GF-D8 (cell line): ENCODE results near the gene ESPL1.
"Not testable (repeated sequence)": the region's sequence is repeated elsewhere in the genome, so short reads cannot be mapped to it uniquely, and the experiment has no call there.

Experiments used
- DNase-seq: peaks from one replicate; lab custom pipeline; 2025; lab: John Stamatoyannopoulos, UW

Gene ESPL1

DNA sequence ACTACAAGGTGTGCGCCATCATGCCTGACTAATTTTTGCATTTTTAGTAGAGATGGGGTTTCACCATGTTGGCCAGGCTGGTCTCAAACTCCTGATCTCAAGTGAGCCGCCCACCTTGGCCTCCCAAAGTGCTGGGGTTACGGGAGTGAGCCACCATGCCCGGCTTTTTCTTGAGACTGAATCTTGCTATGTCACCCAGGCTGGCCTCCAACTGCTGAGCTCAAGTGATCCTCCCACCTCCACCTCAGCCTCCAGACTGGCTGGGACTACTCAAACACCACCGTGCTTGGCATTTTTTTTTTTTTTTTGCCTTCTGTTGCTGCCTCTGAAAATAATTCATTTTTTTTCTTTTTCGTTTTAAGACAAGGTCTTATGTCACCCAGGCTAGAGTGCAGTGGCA is 8.2 kb upstream of the ESPL1 start:
- DNase-seq, result no peak

DNA sequence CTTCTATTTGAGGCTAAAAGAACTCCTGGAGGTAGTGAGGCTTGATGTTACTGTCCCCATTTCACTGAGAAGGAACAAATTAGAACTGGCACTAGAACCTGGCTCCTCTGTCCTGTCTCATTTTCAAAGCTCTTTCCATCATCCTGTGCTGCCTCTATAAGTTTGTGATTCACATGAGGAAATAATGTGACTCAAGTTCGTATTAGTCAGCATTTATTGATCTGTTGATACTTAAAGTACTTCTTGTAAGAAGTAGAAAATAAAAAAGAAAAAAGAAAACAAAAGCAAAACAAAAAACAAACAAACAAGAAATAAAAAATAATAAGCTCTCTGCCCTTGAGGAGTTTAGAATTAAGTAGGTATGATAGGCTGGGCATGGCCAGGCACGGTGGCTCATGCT is 2.3 kb upstream of the ESPL1 start:
- no peak for DNase-seq

DNA sequence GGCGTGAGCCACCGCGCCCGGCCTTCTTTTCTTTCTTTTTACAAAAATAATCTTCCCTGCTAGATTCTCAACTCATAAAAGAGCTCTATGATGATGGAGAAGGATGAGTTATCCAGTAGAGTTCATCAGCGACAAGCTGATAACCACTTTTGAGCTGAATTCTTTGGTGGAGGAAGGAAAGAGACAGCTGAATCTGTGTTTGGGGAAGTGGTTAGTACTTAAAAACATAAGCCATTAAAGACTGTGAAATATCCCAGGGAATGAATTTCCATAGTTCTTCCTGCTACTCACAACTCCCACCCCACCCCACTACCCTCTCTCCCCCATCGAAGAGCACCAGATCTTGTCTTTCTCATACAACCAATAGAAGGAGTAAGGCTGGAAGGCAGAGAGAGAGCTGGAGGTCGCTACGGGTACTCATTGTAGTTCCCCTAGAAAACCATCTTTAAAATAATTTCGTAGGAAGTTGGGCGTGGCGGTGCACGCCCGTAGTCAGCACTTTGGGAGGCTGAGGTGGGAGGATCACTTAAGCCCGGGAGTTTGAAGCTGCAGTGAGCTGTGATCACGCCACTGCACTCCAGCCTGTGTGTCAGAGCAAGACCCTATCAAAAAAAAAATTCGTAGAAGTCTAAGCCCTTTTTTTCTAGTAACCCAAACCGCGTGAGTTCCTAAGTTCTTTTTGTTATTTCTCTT is 647 bp upstream of the ESPL1 start:
- no peak for DNase-seq

DNA sequence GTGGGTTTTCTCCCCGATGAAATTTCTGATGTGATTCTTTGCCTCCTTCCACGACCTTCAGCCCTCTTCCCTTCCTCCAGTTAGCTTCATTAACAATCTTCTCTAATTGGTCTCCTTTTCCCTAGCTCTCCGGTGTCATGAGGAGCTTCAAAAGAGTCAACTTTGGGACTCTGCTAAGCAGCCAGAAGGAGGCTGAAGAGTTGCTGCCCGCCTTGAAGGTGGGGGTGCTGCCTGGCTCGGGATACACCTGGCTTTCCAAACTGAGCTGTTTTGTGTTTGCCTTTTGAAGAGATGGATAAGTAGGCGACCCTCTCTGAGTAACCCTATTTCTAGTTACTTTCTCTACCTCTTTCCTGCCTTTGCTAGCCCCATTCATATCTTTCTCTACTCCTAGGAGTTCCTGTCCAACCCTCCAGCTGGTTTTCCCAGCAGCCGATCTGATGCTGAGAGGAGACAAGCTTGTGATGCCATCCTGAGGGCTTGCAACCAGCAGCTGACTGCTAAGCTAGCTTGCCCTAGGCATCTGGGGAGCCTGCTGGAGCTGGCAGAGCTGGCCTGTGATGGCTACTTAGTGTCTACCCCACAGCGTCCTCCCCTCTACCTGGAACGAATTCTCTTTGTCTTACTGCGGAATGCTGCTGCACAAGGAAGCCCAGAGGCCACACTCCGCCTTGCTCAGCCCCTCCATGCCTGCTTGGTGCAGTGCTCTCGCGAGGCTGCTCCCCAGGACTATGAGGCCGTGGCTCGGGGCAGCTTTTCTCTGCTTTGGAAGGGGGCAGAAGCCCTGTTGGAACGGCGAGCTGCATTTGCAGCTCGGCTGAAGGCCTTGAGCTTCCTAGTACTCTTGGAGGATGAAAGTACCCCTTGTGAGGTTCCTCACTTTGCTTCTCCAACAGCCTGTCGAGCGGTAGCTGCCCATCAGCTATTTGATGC is 797 bp downstream of the ESPL1 start:
- no peak for DNase-seq

DNA sequence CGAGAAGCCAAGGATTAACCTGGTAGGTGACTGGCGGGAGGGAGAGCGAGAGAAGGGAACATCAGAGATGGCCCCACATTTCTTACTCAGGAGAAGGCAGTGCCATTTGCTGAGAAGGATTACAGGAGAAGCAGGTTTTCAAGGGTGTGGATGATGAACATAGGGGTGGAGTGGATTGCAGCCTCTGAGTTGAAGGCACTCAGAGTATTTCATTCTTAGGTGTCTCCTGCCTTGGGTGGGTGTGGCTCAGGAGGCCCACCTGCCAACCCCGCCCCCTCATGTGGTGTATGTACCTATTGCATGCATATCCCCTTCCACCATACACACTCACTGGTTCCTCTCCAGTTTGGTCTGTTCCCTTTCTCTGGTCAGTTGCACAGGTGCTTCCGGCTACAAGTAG is 6.3 kb downstream of the ESPL1 start:
- DNase-seq, result no peak

DNA sequence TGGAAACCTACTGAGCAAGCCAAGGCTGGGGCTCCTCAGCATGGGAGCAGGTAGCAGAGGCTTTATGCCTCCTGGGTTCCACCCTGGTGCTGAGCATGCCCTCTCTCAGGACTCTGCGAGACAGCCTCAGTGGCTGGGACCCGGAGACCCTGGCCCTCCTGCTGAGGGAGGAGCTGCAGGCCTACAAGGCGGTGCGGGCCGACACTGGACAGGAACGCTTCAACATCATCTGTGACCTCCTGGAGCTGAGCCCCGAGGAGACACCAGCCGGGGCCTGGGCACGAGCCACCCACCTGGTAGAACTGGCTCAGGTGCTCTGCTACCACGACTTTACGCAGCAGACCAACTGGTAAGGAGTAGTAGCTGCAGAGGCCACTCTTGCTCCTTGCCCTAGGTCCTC is 8.4 kb downstream of the ESPL1 start:
- DNase-seq, result no peak

DNA sequence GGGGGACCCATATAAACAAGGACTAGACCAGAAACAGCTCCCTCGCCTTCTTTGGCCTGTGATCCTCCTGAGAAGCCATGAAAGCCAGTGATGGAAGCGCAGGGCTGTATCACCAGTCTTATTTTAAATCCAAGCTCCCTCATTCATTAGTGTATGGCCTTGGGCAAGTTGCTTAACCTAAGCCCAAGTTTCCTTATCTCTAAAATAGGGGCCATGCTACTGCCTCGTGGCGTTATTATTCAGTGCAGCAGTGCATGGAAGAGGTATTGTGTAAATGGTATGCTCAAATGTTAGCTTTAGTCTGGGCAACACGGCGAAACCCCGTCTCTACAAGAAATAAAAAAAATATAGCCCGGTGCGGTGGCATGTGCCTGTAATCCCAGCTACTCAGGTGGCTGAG is 9.9 kb downstream of the ESPL1 start:
- DNase-seq, result no peak

DNA sequence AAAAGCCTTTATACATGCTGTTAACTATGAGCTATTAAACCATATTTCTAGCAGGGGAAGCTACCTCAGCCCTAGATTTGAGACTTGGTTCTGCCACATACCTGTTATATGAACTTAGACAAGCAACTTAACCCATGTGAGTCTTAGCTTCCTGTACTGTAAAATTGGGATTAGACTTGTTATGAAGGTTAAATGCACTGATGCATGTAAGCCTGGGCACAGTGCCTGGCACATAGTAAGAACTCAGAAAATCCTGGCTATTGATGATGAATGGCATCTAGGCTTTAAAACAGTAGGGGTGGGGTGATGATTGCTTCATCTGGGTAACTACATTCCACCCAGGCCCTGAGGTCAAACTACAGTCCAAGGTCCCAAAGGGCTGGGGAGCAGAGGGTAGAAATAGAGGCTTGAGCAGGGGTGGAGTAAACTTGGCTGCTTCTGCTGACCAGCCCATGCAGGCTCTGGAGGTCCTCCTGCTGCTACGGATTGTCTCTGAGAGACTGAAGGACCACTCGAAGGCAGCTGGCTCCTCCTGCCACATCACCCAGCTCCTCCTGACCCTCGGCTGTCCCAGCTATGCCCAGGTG is 11.3 kb downstream of the ESPL1 start:
- DNase-seq, result no peak

DNA sequence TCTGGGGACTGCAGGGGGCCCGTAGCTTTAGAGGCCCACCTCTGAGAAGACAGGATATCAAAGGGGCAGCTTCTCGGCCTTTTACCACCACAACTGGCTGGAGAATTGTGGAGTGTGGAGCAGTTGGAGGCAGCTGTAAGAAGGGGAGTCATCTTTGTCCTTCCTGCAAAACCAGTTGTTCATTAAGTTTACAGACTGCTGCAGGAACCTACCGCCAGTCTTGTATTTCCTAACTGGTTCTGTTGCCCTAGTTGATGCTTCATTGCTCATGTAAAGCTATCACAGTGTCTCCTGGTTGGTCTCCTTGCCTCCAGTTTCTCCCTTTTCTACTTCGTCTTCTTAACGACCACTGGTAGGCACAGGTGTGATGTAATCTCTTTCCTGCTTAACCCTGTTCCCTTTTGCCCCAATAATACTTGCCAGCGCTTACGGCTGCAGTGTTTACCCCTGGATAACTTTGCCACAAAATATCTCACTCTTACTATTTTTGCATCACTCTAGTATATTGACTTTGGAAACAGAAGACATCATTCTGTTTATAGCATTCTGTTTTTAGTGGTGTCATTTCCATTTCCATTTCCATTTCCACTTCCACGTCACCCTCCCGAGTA is 11.9 kb downstream of the ESPL1 start:
- DNase-seq, result no peak

DNA sequence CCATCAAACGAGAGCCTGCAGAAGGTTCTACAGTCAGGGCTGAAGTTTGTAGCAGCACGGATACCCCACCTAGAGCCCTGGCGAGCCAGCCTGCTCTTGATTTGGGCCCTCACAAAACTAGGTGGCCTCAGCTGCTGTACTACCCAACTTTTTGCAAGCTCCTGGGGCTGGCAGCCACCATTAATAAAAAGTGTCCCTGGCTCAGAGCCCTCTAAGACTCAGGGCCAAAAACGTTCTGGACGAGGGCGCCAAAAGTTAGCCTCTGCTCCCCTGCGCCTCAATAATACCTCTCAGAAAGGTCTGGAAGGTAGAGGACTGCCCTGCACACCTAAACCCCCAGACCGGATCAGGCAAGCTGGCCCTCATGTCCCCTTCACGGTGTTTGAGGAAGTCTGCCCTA is 18.3 kb downstream of the ESPL1 start:
- DNase-seq, result no peak

DNA sequence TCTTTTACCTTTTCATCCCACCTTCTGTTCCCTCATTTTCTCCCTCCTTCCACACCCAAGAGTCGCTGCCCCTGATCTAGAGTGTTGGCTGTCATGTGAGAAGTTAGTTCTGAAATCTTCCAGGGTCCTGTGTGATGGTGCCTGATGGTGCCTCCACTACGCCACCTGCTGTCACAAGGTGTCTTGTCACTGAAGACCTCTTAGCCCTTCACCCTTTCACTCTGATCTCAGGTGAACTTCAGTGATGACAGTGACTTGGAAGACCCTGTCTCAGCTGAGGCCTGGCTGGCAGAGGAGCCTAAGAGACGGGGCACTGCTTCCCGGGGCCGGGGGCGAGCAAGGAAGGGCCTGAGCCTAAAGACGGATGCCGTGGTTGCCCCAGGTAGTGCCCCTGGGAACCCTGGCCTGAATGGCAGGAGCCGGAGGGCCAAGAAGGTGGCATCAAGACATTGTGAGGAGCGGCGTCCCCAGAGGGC is 19.7 kb downstream of the ESPL1 start:
- no peak for DNase-seq

DNA sequence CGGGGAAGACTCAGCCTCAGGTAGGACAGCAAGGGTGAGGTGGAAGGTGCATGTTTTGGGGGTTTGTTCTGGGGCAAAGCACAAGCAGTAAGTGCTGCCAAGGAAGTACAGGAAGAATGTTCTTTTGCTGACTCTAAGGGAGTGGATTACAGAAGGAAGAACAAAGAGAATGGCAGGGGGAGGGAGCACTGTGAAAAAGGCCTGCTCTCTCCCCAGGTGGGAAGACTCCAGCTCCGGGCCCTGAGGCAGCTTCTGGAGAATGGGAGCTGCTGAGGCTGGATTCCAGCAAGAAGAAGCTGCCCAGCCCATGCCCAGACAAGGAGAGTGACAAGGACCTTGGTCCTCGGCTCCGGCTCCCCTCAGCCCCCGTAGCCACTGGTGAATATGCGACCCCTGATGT is 20.2 kb downstream of the ESPL1 start:
- no peak for DNase-seq

DNA sequence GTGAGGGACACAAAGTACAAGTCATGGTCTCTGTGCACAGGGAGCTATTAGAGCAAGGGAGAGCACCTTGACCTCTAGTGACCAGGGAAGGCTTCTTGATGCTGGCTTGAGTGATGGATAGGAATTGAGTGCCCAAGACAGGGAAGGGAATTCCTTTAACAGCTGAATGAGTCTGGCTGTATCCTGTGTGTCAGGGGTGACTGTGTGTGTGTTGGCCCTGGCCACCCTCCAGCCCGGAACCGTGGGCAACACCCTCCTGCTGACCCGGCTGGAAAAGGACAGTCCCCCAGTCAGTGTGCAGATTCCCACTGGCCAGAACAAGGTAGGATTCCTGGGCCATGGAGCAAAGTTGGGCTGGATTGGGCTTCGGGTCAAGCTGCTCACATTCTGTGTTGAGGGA is 21.8 kb downstream of the ESPL1 start:
- no peak for DNase-seq

DNA sequence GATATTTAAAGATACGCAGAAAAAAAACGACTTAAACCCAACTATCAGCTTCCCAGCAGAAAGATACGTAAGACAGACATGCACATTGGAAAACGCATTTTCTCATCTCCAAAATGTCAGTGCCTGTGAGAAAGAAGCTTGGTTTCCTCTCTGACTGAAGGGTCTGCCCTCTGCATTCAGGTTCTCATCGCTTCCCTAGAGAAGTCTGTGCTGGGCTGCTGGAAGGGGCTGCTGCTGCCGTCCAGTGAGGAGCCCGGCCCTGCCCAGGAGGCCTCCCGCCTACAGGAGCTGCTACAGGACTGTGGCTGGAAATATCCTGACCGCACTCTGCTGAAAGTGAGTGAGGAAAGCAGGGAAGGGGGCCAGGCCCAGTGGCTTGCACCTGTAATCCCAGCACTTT is 22.6 kb downstream of the ESPL1 start:
- no peak for DNase-seq

DNA sequence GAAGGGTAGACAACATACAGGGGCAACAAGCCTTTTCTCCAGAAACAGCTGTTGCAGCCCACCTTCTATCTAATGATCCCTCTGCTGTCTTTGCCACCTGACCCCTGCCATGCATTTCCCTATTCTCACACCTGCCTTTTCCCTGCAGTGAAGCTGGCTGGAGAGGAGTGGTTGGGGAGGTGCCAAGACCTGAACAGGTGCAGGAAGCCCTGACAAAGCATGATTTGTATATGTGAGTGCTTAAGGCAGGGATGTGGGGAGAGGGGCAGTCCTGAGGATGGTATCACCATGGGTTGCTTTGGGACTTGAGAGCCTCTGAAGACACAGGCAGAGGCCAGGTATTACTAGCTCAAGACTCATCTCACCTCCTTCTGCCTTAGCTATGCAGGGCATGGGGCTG is 24.3 kb downstream of the ESPL1 start:
- DNase-seq, result no peak

DNA sequence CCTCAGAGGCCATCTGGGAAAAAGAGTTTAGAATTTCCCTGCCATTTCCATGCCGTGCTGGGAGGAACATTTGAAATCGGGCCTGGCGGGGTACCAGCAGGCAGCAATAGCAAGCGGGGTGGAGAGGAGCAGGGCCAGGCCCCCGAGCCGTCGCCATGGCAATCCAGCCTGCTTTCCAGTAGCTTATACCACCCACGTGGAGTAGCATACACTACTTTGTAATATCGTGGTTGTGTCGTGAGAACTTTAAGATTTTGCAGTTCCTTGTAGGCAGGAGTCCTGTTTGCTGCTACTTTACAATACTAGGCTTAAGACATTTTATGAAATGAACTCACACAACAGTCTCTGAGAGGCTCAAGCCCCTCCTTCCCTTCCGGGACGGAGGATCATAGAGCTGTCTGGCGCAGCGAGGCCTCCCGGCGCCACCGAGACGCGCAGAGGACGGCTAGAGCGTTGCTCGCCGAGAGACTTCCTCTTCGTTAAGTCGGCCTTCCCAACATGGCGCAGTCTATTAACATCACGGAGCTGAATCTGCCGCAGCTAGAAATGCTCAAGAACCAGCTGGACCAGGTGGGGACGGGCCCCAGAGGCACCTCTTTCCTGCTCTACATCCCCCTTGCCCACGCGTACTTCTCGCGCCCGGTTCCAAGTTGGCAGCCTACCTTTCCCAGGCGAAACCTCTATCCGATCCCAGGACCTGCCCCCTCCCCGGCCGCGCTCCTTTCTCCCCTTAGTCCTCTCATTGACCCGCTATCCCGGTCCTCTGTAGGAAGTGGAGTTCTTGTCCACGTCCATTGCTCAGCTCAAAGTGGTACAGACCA is 27.2 kb downstream of the ESPL1 start, which contains the start of gene PFDN5:
Gene PFDN5, plus strand, starts transcription at position 473 of the 821 bp plus-strand sequence. Its CDS starts 26 bp downstream, at position 499.
- DNase-seq, result peak; percentile 72

DNA sequence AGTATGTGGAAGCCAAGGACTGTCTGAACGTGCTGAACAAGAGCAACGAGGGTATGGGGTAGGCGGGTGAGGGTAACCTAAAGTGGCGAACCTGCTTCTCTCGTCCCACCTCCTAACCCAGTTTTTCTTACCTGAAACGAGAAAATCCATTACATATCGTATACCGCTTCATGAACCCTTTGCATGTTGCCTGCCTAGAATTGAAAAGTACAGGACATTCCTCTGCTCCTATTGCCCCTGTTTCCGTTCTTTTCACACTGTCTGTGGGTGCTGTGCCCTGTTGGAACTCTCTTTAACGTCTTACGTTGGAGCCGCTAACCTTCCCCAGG is 27.8 kb downstream of the ESPL1 start:
- no peak for DNase-seq

DNA sequence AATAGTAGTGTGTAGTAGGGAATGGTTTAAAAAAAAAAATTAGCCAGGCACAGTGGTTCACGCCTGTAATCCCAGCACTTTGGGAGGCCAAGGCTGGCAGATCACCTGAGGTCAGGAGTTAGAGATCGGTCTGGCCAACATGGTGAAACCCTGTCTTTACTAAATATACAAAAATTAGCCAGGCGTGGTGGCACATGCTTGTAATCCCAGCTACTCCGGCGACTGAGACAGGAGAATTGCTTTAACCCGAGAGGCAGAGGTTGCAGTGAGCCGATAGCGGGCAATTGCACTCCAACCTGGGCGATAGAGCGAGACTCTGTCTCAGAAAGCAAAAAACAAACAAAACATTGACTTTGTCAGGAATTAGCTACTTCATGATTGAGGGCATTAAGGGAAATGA is 29.0 kb downstream of the ESPL1 start:
- DNase-seq, result not testable (repeated sequence)

DNA sequence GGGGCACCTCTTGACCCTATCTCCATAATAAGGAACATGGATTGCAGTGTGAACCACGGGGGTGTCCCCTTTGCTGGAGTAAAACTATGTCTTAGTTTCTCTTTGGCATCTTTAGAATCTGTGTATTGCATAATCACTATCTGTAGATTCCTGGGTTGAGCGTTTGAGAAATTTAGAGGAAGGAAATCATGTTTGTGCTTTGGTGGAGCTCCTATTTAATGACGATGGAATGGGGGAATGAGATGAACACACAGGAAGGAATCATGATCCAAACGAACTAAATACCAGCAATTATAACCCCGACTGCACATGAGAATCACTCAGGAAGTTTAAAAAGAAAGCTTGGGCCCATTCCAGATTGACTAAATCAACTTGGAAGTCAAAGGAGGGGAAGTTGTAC is 30.1 kb downstream of the ESPL1 start:
- peak; percentile 34 for DNase-seq

DNA sequence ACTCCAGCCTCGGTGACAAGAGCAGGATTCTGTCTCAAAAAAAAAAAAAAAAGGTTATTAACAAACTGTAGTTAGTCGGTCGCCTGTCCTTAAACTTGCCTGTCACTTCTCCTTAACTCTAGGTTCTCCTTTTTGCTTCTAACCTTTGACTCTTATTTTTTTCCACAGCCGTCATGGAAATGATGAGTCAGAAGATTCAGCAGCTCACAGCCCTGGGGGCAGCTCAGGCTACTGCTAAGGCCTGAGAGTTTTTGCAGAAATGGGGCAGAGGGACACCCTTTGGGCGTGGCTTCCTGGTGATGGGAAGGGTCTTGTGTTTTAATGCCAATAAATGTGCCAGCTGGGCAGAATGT is 31.0 kb downstream of the ESPL1 start:
- DNase-seq, result peak; percentile 65

DNA sequence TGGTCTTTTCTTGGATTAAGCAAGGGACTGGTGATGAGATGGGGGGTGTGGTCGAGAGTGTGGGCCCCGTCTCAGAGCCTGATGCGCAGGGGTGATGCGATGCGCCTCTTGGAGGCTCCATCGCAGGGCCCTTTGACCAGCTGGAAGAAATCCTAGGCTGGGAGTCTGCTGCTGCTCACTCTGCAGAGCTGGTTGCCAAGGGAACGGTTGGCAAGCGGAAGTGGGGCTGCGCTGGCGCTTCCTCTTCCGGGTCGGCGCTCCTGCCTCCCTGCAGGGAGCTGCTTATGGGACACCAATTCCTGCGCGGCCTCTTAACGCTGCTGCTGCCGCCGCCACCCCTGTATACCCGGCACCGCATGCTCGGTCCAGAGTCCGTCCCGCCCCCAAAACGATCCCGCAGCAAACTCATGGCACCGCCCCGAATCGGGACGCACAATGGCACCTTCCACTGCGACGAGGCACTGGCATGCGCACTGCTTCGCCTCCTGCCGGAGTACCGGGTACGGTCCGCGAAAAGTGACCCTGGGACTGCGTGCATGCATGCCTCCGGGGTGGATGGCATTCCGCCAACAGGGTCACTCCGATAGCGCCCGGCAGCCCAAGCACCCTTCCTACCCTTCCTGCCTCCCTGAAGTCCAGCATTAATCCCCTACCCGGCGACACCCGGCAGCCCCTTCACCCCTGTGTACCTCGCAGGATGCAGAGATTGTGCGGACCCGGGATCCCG is 31.5 kb downstream of the ESPL1 start, which contains the start of gene MYG1:
Gene MYG1, plus strand, starts transcription at position 242 of the 727 bp plus-strand sequence. Its CDS starts 43 bp downstream, at position 285.
- peak; percentile 74 for DNase-seq
